GM19468 (cell line): ENCODE results near the gene DEFB110.

Experiments
- ATAC-seq: cut with Tn5 transposase; IDR thresholded peaks from one replicate; pipeline ENCODE4 v1.9.1; 2021; ENCODE audit warnings: mild to moderate bottlenecking, moderate library complexity, moderate number of reproducible peaks; ENCODE audit not compliant: unreplicated experiment; ENCODE audit errors: extremely low read depth

Gene DEFB110

DNA sequence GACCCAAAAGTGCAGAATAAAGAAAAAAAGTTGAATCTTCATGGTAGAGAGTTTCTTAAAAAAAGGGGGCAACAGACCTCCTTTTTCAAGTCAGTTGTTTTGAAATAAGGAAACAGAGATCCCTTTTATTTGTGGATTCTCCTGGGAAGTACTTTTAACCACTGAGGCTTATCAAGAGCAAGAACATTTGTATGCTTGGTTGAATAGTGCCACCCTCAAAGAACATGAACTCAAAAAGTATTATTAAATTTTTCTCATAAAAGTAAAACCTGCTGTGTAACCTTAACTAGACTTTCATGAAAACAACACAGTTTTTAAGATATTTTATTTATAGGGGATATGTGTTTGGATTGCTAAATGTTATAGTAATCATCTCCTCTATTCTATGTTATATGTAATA, at the start of gene DEFB110:
Gene DEFB110 (minus strand): TSS at position 101 of the 400 bp plus-strand sequence. CDS start 59 bp downstream, at position 42.
- no peak for ATAC-seq

DNA sequence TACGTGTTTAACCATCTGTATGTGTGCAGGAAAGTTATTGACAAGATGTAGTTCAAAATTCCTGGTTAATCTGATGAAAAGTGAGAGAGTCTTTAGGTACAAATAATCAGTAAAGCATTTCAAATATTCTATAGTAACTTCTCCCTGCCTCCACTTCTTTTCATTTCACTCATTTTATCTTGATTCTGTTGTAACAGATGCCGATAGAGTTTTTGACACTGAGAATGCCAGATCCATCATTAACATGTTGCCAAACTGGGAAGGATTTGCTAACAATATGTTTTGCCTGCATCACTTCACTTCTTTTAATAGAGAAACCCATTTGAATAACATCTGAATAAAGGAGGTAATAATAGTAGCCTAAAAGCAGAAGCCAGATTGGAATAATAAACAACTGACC, 48.3 kb upstream of the DEFB110 start:
- ATAC-seq = no peak

GRCh38 chr6:50062051-50062450, 40.3 kb upstream of the DEFB110 start:
- ATAC-seq = no peak

DNA sequence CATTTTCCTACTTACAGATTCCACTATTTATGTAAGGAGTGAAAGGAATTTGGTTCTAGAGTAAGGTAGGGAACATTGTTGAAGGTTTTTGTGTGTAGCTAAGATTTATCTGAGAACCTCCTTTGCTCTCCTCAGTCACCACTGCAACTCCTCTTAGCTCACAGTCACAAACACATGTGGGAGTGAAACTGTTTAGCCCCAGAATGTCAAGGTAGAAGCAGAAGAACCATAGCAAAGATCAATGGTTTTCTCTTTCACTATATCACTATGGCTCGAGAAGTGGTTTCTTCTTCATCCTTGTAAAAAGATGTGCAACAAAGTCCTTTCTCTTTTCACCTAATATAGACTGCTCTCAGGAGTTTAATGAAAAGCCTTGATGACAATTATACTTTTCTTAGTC, 34.4 kb upstream of the DEFB110 start:
- ATAC-seq = no peak

- ATAC-seq = no peak
These were observed 28.0 kb upstream of the DEFB110 start, which contains the start of gene DEFB112 for GRCh38 chr6:50049829-50050228. Gene DEFB112 (minus strand): TSS chr6:50049929. CDS start chr6:50049869, 60 bp downstream.

DNA sequence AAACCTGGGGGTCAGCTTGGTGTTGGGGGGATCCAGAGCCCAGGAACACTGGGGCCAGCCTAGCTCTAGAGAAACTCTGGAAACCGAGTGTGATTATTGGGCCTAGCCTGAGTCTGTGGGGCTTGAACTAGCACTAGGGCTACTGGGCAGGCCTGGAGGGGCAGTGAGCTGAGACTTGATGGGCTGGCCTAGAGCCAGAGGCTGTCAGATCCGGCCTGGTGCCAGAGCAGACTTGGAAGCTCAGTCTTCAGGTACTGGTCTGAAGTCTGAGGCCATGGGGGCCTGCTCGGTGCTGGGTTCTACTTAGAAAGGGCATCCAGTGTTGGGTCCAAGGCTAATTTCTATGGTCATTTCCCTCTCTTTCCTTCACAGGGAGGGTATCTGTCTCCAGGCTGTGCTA, 25.2 kb upstream of the DEFB110 start:
- no peak for ATAC-seq

DNA sequence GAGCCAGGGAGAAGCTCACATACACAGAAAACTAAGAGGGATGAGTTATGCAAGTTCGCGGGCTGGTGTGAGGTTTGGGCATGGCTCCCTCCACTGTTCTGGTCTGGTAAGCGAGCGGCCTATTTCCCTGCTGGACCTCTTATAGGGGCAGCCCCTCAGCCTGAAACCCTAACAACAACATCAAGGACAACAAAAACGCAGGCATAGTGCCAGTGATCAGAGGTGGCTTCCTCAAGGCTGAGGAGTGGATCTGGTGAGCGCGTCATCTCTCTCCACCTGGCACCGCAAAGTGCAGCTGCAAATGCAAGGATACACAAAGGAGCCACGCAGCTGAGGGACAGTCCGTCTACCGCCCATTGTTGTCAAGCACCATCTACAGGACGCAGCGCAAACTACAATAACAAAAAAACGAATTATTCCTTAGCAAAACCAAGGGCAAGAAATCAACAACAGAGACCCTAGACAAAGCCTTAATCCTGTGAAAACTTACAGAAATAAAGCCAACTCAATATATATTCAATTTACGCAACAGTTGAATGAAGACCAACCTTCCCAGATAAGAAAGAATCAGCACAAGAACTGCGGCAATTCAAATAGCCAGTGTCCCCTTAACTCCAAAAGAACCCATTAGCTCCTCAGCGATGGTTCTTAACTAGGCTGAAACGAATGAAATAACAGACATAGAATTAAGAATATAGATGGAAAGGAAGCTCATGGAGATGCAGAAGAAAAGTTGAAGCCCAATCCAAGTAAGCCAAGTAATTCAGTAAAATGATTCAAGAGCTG, 9.2 kb upstream of the DEFB110 start:
- no peak for ATAC-seq

DNA sequence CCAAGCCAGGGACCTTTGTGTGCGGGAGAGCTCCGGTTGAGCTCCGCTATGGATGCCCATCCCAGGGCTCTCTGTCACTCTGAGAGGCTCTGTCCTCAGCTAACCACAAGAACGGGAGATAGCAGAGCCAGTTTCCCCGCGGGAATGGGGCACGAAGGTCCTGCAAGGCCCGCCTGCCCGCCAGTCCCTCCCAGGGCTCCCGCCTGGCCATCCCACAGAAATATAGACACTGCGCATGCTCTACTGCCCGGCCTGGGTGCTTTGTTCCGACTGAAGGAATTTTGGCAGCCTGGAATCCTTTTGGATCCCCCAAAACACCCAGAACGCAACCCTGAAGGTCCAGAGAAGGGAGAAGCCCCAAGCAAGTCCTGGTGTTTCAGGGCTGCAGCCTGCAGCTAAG, 8.6 kb upstream of the DEFB110 start:
- no peak for ATAC-seq

- ATAC-seq = no peak
These were observed 3.5 kb upstream of the DEFB110 start for GRCh38 chr6:50025258-50025657.

DNA sequence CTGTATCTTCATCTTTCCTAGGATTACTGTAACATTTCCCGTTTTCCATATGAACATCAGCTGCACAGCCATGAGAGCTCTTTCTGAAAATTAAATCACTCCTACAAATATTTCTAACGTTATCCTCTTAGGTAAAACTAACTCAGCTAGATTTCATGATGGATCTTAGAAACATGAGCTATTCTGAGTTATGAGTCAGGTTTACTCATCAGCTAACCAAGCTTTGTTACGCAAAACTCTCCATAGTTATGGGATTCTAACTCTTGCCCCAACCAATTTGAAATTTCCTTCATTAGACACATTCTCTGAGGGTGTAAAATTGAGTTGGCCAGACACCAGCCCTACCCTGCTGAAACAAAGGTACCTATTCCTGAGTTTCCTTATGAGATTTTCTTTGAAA, 14.0 kb downstream of the DEFB110 start:
- no peak for ATAC-seq

- no peak for ATAC-seq
These were observed 18.7 kb downstream of the DEFB110 start for GRCh38 chr6:50003139-50003538.

GRCh38 chr6:49995278-49995677, 26.5 kb downstream of the DEFB110 start:
- ATAC-seq = no peak

DNA sequence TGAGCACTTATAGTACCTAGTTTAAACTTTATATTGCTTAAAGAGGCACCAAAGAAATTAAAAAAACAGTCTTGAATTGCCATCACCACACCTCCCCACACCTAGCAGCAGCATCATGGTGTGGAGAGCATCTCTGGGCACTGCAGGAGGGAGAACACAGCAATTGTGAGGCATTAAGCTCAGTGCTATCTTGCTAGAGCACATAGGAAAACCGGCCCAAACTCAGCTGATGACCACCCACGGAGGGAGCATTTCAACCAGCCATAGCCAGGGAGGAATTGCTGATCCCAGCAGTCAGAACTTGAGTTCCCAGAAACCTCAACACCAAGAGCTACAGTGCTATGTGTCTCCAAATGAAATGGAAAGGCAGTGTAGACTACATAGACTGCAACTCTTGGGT, 32.9 kb downstream of the DEFB110 start:
- ATAC-seq = no peak

GRCh38 chr6:49987749-49988148, 34.0 kb downstream of the DEFB110 start:
- no peak for ATAC-seq

- no peak for ATAC-seq
These were observed 35.2 kb downstream of the DEFB110 start for GRCh38 chr6:49986551-49986950.

DNA sequence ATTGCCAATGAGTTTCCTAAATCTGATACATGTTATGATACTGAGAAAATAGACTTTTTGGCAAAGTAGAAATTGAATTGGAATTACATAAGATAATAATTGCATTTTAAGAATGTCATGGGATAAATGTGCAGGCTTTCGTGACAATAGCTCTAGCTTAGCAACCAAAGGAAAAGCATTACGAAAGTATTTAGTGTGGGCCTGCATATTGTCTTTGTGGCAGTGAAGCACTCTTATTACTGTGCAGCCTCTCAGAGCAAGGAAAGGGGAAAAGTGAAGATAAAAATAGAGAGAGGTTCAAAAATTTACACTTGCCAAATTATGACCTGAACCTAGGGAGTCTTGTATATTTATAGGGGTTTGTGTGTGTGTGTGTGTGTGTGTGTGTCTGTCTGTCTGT, 39.7 kb downstream of the DEFB110 start:
- ATAC-seq = no peak

DNA sequence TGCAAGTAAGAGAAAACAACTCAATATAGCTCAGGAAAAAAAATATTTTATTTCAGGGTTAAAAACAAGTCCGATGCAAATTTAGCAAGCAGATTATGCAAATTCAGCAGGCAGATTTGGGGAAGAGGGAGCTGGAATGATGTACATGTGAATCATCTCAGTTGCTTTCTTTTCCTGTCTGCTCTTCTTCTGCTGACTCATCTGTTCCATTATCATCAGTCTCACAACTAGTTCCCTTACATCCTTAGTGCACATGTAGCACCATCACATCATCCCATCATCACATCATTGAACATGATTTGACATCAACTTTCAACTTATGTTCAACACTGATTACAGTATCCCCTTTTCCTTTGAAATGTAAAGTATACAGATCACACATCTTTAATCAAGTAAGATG, 40.9 kb downstream of the DEFB110 start:
- no peak for ATAC-seq

DNA sequence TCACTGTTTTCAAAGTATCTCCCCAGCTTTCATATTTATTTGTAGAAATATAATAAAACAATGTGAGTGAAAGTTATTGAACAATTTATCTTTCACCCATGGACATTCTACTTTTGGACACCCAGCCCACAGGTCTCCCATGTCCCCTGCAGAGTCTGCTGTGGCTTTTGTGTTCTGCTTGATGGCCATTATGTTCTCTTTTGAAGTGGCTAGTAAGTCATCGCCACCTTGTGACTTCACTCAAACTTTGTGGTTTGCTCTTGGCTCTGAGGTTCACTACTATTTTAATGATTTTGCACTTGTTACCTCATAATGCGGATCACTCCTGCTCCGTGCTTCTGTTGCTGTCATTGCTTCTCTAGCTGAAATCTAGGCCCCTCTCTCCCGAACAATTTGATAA, 42.2 kb downstream of the DEFB110 start:
- no peak for ATAC-seq

DNA sequence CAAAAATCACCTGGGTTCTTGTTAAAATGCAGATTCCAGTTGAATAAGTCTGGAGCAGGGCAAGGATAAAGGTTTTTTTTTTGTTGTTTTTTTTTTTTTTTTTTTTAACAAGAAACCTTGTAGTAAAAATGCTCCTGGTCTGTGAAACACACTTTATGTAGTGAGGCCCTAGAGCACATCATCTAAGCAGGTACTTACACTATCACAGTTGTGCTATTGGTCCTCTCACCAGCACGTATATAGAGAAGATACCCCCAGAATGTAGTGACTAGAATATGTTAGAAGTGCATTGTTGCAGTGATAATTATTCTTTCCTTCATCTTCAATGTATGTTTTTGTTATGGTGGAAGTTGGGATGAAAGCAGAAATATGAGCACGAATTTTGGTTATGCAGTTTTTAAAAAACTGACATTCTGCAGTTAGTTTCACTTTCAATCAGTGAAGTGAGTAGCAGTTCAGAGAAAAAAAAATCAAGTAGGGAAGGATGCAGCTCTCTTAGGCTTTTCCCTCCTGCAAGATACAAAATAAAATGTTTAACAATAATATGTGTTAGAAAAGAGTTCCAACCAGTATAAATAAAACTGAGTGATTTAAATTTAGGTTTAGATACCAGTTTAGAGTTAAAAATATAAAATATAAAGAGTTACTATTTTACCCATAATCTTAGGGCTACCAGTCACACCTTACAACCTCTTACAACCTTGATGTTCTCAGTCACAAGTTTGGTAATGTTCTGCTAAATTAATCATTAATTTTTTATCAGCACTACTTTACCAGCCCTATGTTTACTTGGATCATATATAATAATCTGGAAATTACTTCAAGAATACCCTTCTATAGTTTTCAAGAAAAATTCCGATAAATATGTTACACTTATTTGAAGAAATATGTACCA, 43.2 kb downstream of the DEFB110 start:
- ATAC-seq = peak; percentile 41

GRCh38 chr6:49969605-49970004, 52.2 kb downstream of the DEFB110 start, which contains the start of gene DEFB113:
Gene DEFB113 (minus strand): TSS chr6:49969625. CDS start chr6:49969625, 0 bp downstream.
- ATAC-seq = no peak
